Esophagus squamous epithelium (tissue), 4 donors: Measurements from ENCODE around the gene PRG3.

Experiments used
- CTCF ChIP-seq, 6 experiments: fragments of 450-650 bp in 4 of 6; fragments of 200-600 bp in 2 of 6; sonication (generic) in 2 of 6; IDR thresholded peaks; one replicate each; pipeline ENCODE4 v1.5.1; 2016 to 2019; ENCODE audit warnings: antibody characterized with exemption in 6 of 6, mild to moderate bottlenecking in 4 of 6, moderate library complexity in 4 of 6
- POLR2A ChIP-seq, 4 donors: fragments of 450-650 bp; IDR thresholded peaks; one replicate each; pipeline ENCODE4 v1.6.1; 2017; ENCODE audit warnings: antibody characterized with exemption in 4 of 4, mild to moderate bottlenecking in 4 of 4, moderate library complexity in 3 of 4

- TF ChIP-seq POLR2A (IDR thresholded peaks at IDR 0.05) = no peak
- TF ChIP-seq CTCF (IDR thresholded peaks at IDR 0.05) = no peak
Measured at GRCh38 chr11:57332694-57333440, 48.1 kb downstream of the PRG3 start.
